ENCODE results near the gene VBP1. TPM values are rescaled to one million over a fixed set of nuclear protein-coding genes. Genes with fewer than 3 reads are reported as not detected.

VBP1 gene, protein sequence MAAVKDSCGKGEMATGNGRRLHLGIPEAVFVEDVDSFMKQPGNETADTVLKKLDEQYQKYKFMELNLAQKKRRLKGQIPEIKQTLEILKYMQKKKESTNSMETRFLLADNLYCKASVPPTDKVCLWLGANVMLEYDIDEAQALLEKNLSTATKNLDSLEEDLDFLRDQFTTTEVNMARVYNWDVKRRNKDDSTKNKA
- total RNA-seq = 60.9 and 79.1 TPM in 2 replicates

GRCh38 chrX:155216179-155216939 lies at the start of gene VBP1:
Gene VBP1 (plus strand): TSS chrX:155216460. CDS start chrX:155216483, 23 bp downstream.

DNA sequence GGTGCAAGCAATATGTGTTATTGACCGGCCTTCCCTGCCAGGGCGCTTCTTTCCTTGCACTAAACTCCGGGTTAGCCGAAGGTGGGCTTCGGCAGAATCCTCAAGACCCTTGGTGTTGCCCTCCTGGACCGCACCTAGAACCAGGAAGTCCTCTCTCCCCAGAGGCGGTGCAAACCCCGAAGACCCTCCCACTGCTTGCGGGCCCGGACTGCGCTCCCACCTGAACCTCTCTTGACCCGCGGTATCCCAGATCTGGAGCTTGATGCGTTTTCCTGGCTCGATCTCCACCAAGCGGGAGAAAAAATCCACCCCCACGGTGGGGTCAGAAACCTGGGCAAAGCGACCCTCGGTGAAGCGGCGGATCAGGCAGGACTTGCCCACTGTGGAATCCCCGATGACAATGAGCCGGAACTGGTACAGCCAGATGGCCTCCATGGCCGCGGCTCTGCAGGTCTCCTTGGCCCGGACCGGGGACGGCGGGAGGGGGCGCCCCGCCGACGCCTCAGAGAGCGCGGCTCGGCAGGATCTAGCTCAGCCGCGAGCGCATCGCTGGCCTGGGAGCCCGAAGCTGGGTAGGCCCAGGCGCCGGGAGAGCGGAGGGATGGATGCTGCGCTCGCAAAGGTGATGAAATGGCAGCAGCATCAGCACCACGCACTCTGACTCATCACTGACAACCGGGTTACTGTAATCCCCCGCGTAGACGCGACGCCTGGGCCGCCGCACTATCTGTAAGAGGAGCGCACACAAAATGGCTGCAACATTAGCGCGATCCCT lies 47.8 kb downstream of the VBP1 start, which contains the start of gene RAB39B:
RAB39B (minus strand) TSS at position 638 of the 775 bp plus-strand sequence; CDS start at position 435, 203 bp downstream.

Other genes with a start within 250 kb of the VBP1 start
- gene F8, start 193.7 kb upstream of the VBP1 start, total RNA-seq = 2.4 and 2.9 TPM in 2 replicates
- 38.8 and 47.2 TPM in 2 replicates for gene FUNDC2, start 189.6 kb upstream of the VBP1 start, total RNA-seq
- gene CMC4, start 145.3 kb upstream of the VBP1 start, total RNA-seq = 9.0 and 13.4 TPM in 2 replicates
- 0.30 and 3.1 TPM in 2 replicates for gene MTCP1, start 145.3 kb upstream of the VBP1 start, total RNA-seq
- gene BRCC3, start 145.0 kb upstream of the VBP1 start, total RNA-seq = 12.2 and 23.4 TPM in 2 replicates
- gene RAB39B, start 48.0 kb downstream of the VBP1 start, total RNA-seq = 0.69 and 1.5 TPM in 2 replicates
- 0.59 TPM in 1 of 2 replicates, not detected in the other for gene CLIC2, start 118.2 kb downstream of the VBP1 start, total RNA-seq
- not detected in 2 replicates for gene F8A2, start 165.6 kb downstream of the VBP1 start, total RNA-seq
- 0.78 and 2.1 TPM in 2 replicates for gene F8A3, start 242.2 kb downstream of the VBP1 start, total RNA-seq

All from smooth muscle cell of the umbilical artery (primary cell).